Measurements from ENCODE around the gene TMEM238.

Gene TMEM238

GRCh38 chr19:55377356-55378131 lies 6.5 kb downstream of the TMEM238 start:
- DNase-seq (ENCODE audit: low read depth in 2 of 2): no peak

GRCh38 chr19:55376241-55376933 lies 7.7 kb downstream of the TMEM238 start, which contains the start of gene TMEM190:
Gene TMEM190, plus strand, starts transcription at chr19:55376826. Its CDS starts 28 bp downstream, at chr19:55376854.
- no peak for DNase-seq (ENCODE audit: low read depth in 2 of 2)

DNA sequence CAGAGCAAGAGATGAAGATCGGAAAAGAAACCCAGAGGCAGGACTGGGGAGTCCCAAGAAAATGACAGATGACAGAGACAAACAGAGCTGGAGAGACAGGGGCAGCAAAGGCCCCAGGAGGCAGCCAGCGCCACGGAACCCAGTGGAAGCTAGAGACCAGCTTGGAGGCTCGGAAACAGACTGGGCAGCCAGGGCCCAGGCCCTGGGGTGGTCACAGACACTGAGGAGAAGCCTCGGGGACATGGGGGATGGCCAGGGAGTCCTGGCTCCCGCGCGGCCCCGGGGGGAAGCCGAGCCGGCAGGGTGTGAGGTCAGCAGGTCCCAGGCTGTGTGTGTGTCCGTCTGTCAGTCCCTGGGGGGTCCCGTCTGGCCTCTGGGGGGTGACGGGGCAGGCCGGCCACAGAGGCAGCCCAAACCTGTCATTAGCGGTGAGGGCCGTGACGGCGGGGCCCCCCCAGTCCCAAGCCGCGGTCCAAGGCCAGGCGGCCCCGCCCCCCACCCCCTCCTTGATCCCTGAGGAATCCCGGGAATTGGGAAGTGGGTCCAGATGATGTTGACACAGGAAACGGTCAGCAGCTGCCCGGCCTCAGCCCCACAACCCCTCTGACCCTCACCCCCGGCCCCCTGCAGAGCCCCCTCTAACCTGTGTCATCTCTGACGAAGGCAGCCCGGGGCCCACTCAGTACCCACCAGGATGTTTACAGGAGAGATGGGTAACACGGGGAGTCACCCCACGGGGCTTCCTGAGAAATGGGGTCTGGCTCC lies 9.9 kb downstream of the TMEM238 start:
- no peak for DNase-seq (ENCODE audit: low read depth in 2 of 2)

- DNase-seq (ENCODE audit: low read depth in 2 of 2): no peak
Measured at GRCh38 chr19:55373306-55373992, 10.6 kb downstream of the TMEM238 start.

- DNase-seq (ENCODE audit: low read depth in 2 of 2): no peak
Measured at GRCh38 chr19:55372316-55373081, 11.6 kb downstream of the TMEM238 start.

GRCh38 chr19:55370305-55370988 lies 13.6 kb downstream of the TMEM238 start, which contains the start of gene IL11:
Gene IL11, minus strand, starts transcription at chr19:55370463. Its CDS starts 153 bp downstream, at chr19:55370310.
- no peak for DNase-seq (ENCODE audit: low read depth in 2 of 2)

- no peak for DNase-seq (ENCODE audit: low read depth in 2 of 2)
Measured at GRCh38 chr19:55369653-55370304, 14.3 kb downstream of the TMEM238 start.

DNA sequence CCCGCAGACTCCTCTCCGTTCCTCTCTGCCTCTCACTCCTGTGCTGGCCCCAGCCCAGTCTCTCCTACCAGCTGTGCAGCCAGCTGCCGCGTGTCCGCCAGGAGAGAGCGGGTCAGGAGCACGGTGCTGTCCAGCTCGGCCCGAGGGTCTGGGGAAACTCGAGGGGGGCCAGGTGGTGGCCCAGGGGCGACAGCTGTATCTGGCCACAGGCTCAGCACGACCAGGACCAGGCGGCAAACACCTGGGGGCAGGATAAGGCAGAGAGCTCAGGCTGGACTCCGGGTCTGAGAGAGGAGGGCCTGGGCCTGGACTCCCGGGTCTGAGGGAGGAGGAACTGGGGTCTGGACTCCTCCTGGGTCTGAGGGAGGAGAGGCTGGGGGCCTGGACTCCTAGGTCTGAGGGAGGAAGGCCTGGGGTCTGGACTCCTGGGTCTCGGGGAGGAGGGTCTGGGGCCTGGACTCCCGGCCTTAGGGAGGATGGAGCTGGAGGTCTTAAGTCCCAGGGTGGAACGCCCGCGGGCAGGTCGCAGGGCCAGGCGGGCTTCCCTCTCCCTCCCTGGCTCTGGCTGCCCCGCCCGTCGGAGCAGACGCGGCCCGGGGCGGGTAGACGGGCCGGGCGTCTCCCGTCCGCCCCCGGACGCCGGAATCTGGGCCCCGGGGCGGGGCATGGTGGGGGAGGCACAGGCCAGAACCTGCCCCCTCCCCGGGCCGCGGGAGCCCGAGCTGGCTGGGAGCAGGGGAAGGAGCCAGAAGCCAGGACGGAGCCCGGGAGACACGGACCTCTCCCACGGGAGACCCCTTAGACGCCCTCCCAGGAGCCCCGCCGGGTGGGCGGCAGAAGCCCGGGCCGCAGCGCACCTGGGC lies 15.2 kb downstream of the TMEM238 start:
- DNase-seq (ENCODE audit: low read depth in 2 of 2): no peak

- no peak for DNase-seq (ENCODE audit: low read depth in 2 of 2)
Measured at GRCh38 chr19:55368106-55368505, 16.0 kb downstream of the TMEM238 start.

DNA sequence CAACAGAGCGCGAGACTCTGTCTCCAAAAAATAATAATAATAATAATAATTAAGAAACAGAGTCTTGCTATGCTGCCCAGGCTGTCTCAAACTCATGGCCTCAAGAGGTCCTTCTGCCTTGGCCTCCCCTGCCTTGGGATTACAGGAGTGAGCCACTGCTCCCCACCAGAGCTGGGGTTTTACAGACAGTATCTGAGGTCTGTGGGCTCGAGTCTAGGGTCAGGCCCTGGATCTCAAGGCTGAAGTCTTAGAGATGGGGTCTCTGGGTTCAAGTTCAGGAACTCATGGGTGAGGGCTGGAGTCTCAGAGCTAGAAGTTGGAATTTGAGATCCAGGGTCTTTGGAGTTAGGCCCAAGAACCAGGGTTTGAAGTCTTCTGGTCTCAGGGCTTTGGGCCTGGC lies 17.3 kb downstream of the TMEM238 start:
- DNase-seq (ENCODE audit: low read depth in 2 of 2): no peak

GRCh38 chr19:55365964-55366363 lies 18.1 kb downstream of the TMEM238 start:
- DNase-seq (ENCODE audit: low read depth in 2 of 2): no peak

DNA sequence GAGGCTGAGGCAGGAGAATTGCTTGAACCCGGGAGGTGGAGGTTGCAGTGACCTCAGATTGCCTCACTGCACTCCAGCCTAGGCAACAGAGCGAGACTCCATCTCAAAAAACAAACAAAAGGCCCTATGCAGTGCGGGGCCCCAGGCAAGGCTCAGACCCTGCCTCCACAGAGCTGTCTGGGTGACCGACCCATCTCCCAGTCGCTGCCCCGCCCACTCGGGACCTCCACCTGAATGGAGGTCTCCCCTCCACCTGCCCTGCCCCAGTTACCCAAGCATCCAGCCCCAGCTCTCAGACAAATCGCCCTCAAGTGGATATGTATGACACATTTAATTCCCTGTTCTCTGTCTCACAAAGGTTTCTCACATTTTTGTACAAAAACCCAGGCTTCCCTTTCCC lies 18.8 kb downstream of the TMEM238 start:
- no peak for DNase-seq (ENCODE audit: low read depth in 2 of 2)

- DNase-seq (ENCODE audit: low read depth in 2 of 2): no peak
Measured at GRCh38 chr19:55362990-55363716, 20.9 kb downstream of the TMEM238 start, which contains the start of gene GARIN5B. Gene GARIN5B, minus strand, starts transcription at chr19:55363260. Its CDS starts 194 bp downstream, at chr19:55363066.

GRCh38 chr19:55362174-55362989 lies 21.7 kb downstream of the TMEM238 start:
- DNase-seq (ENCODE audit: low read depth in 2 of 2): no peak

DNA sequence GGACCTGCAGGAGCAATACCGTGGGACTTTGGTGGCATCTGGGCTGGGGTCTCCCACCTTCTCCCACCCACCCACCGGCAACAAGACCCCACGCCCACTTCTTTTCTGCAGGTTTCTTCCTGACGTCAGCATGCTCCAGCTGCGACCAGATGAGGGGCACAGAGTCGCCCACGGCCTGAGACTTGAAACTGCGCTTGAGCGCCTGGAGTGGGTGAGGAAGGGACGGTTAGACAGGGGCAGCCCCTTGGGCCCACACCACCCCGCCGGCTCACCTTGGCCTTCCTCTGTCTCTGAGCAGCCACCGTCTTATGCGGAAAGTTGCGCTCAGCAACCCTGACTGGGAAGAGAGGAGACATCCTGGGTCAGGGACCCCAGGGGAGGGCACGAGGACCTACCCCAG lies 23.2 kb downstream of the TMEM238 start:
- no peak for DNase-seq (ENCODE audit: low read depth in 2 of 2)

GRCh38 chr19:55358943-55359908 lies 24.9 kb downstream of the TMEM238 start:
- no peak for DNase-seq (ENCODE audit: low read depth in 2 of 2)
